ENCODE results near the gene UTP20.

The UTP20 gene

GRCh38 chr12:101235686-101236085 lies 44.2 kb upstream of the UTP20 start:
- Histone ChIP-seq H3K27me3 (ENCODE audit: insufficient read depth, low read length, poor library complexity) (no peaks in the 10 kb centered on the region), H3K9ac (ENCODE audit: low read depth, low read length) (no peak overlapping the region), H3K36me3 (ENCODE audit: insufficient read depth, low read length) (no peaks in the 10 kb centered on the region), H2AFZ (ENCODE audit: low read depth, low read length) (no peak overlapping the region), H3K4me3 (ENCODE audit: low read depth in 1 of 2, low read length in 2 of 2) (no peak overlapping the region), H3K9me3 (ENCODE audit: insufficient read depth, low read length, severe bottlenecking) (peaks cover 6% of the 10 kb centered on the region), H4K20me1 (ENCODE audit: insufficient read depth, low read length) (no peaks in the 10 kb centered on the region), H3K79me2 (ENCODE audit: insufficient read depth, low read length) (no peaks in the 10 kb centered on the region), H3K4me1 (ENCODE audit: insufficient read depth, low read length) (no peaks in the 10 kb centered on the region), H3K27ac (ENCODE audit: low read length) (no peak overlapping the region), H3K4me2 (ENCODE audit: insufficient read depth, low read length) (no peak overlapping the region)
- DNase-seq (no peak), ATAC-seq (ENCODE audit: insufficient read depth, low read depth) (no peak)
- TF ChIP-seq CTCF (IDR thresholded peaks at IDR 0.05; ENCODE audit: borderline replicate concordance, extremely low read depth, low read length, poor library complexity, severe bottlenecking) (no peak), EZH2 (IDR thresholded peaks at IDR 0.05; ENCODE audit: borderline replicate concordance, low read depth, low read length, severe bottlenecking) (no peak)

DNA sequence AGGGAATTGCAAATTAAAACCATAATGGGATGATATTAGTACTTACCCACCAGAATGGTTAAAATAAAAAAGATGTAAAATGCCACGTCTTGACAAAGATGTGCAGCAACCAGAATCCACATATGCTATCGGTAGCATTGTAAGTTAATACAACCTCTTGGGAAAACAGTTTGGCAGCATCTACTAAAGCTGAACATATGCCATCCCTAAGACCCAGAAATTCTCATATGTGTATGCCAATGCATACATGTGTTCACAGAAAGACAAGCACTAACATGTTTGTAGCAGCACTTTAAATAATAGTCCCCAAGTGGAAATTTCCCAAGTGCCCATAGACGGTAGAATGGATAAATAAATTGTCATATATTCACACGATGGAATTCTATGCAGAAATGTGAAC lies 41.6 kb upstream of the UTP20 start:
- H3K4me1 ChIP-seq (ENCODE audit: insufficient read depth, low read length), result no peaks in the 10 kb centered on the region
- no peaks in the 10 kb centered on the region for H3K79me2 ChIP-seq (ENCODE audit: insufficient read depth, low read length)
- no peaks in the 10 kb centered on the region for H3K27me3 ChIP-seq (ENCODE audit: insufficient read depth, low read length, poor library complexity)
- no peak for DNase-seq
- H3K4me3 ChIP-seq (ENCODE audit: low read depth in 1 of 2, low read length in 2 of 2), result no peak overlapping the region
- no peak overlapping the region for H3K9ac ChIP-seq (ENCODE audit: low read depth, low read length)
- ATAC-seq (ENCODE audit: insufficient read depth, low read depth), result no peak
- no peaks in the 10 kb centered on the region for H3K36me3 ChIP-seq (ENCODE audit: insufficient read depth, low read length)
- TF ChIP-seq CTCF (IDR thresholded peaks at IDR 0.05; ENCODE audit: borderline replicate concordance, extremely low read depth, low read length, poor library complexity, severe bottlenecking), result no peak
- no peak for TF ChIP-seq EZH2 (IDR thresholded peaks at IDR 0.05; ENCODE audit: borderline replicate concordance, low read depth, low read length, severe bottlenecking)
- H3K27ac ChIP-seq (ENCODE audit: low read length), result no peak overlapping the region
- no peaks in the 10 kb centered on the region for H4K20me1 ChIP-seq (ENCODE audit: insufficient read depth, low read length)
- no peak overlapping the region for H2AFZ ChIP-seq (ENCODE audit: low read depth, low read length)
- peaks cover 6% of the 10 kb centered on the region for H3K9me3 ChIP-seq (ENCODE audit: insufficient read depth, low read length, severe bottlenecking)
- H3K4me2 ChIP-seq (ENCODE audit: insufficient read depth, low read length), result no peak overlapping the region

DNA sequence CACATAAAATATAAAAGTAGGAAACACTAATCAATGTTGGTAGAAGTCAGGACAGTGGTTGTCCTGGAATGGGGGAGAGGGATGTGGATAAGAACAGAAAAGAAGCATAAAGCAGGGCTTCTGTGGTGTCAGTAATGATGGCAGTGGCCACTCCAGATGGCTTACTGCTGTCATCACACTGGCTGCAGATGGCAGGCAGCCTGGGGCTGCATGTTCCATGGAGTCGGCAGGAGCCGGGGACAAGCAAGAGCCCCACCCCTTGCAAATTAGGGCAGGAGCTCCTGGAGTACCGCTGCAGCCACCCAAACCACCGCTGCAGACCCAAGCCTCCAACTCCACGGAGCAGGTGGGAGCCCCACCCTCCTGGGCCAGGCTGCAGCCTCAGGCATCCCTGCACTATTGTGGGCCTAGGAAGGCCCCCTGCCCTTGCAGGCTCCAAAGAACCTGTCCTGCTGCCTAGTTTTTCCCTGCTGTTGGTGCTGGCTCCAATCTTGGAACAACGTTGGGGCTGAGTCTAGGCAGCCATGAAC lies 41.0 kb upstream of the UTP20 start:
- no peak overlapping the region for H3K27ac ChIP-seq (ENCODE audit: low read length)
- no peak overlapping the region for H3K4me3 ChIP-seq (ENCODE audit: low read depth in 1 of 2, low read length in 2 of 2)
- TF ChIP-seq EZH2 (IDR thresholded peaks at IDR 0.05; ENCODE audit: borderline replicate concordance, low read depth, low read length, severe bottlenecking) (no peak), CTCF (IDR thresholded peaks at IDR 0.05; ENCODE audit: borderline replicate concordance, extremely low read depth, low read length, poor library complexity, severe bottlenecking) (no peak)
- no peak for ATAC-seq (ENCODE audit: insufficient read depth, low read depth)
- no peaks in the 10 kb centered on the region for H3K27me3 ChIP-seq (ENCODE audit: insufficient read depth, low read length, poor library complexity)
- H3K4me2 ChIP-seq (ENCODE audit: insufficient read depth, low read length), result no peak overlapping the region
- no peak for DNase-seq
- no peak overlapping the region for H3K9ac ChIP-seq (ENCODE audit: low read depth, low read length)
- peaks cover 6% of the 10 kb centered on the region for H3K9me3 ChIP-seq (ENCODE audit: insufficient read depth, low read length, severe bottlenecking)
- no peaks in the 10 kb centered on the region for H3K36me3 ChIP-seq (ENCODE audit: insufficient read depth, low read length)
- no peaks in the 10 kb centered on the region for H3K79me2 ChIP-seq (ENCODE audit: insufficient read depth, low read length)
- no peaks in the 10 kb centered on the region for H4K20me1 ChIP-seq (ENCODE audit: insufficient read depth, low read length)
- no peaks in the 10 kb centered on the region for H3K4me1 ChIP-seq (ENCODE audit: insufficient read depth, low read length)
- no peak overlapping the region for H2AFZ ChIP-seq (ENCODE audit: low read depth, low read length)

DNA sequence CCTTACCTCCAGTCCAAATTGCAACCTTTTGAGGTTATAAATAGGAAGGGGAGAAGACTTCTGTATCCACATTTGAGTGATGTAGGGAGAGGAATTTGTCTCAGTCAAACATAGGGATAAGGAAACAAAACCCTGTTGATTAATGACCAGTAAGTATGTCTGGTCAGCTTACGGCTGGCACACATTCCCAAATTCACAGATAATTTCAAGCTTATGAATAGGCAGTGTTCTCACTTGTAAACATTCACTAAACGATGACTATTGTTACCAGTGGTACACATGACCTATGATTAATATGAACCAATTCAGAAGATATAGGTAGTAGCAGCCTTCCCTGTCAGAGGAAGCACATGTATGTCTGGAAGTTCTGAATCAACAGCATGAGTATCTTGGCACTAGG lies 36.8 kb upstream of the UTP20 start:
- no peak overlapping the region for H2AFZ ChIP-seq (ENCODE audit: low read depth, low read length)
- H4K20me1 ChIP-seq (ENCODE audit: insufficient read depth, low read length), result no peaks in the 10 kb centered on the region
- no peaks in the 10 kb centered on the region for H3K4me1 ChIP-seq (ENCODE audit: insufficient read depth, low read length)
- no peak overlapping the region for H3K9ac ChIP-seq (ENCODE audit: low read depth, low read length)
- no peak overlapping the region for H3K4me2 ChIP-seq (ENCODE audit: insufficient read depth, low read length)
- TF ChIP-seq EZH2 (IDR thresholded peaks at IDR 0.05; ENCODE audit: borderline replicate concordance, low read depth, low read length, severe bottlenecking) (no peak), CTCF (IDR thresholded peaks at IDR 0.05; ENCODE audit: borderline replicate concordance, extremely low read depth, low read length, poor library complexity, severe bottlenecking) (no peak)
- H3K27me3 ChIP-seq (ENCODE audit: insufficient read depth, low read length, poor library complexity), result no peaks in the 10 kb centered on the region
- ATAC-seq (ENCODE audit: insufficient read depth, low read depth) (no peak), DNase-seq (no peak)
- H3K9me3 ChIP-seq (ENCODE audit: insufficient read depth, low read length, severe bottlenecking), result peaks cover 6% of the 10 kb centered on the region
- H3K27ac ChIP-seq (ENCODE audit: low read length), result no peak overlapping the region
- H3K36me3 ChIP-seq (ENCODE audit: insufficient read depth, low read length), result no peaks in the 10 kb centered on the region
- H3K4me3 ChIP-seq (ENCODE audit: low read depth in 1 of 2, low read length in 2 of 2), result no peak overlapping the region
- no peaks in the 10 kb centered on the region for H3K79me2 ChIP-seq (ENCODE audit: insufficient read depth, low read length)
